ENCODE data around the gene SCRT2. TPM values are rescaled to one million over a fixed set of nuclear protein-coding genes. Genes with fewer than 3 reads are reported as not detected.

The SCRT2 gene
- total and polyA plus RNA-seq, 2 of the 8 experiments (the other 6 are each of a cell fraction or from before 2014, with no cell fraction given), result 0.12 to 0.34 TPM

GRCh38 chr20:658731-659291, 16.8 kb downstream of the SCRT2 start:
- peak overlapping the region; percentile 44 for H4K5ac ChIP-seq (ENCODE audit: insufficient read length, low read depth, low read length)
- H3K4me2 ChIP-seq (ENCODE audit: insufficient read depth in 1 of 2, low read depth in 2 of 2, low read length in 2 of 2), result peak overlapping the region; percentile 50 to 66
- H2AK5ac ChIP-seq (ENCODE audit: low read depth, low read length), result peak overlapping the region; percentile 98; the same call in 1 of the 2 replicates
- no peaks in the 10 kb centered on the region for H4K20me1 ChIP-seq (replicated peaks in 1 of 2; ENCODE audit: control insufficient read depth in 1 of 2, insufficient read depth in 2 of 2, low read length in 2 of 2)
- no peak overlapping the region for H2BK15ac ChIP-seq (ENCODE audit: low read length)
- ChIA-PET POLR2A (ENCODE audit: partially characterized antibody) (interaction anchor here (0.8 to 1.5 kb wide), 3 partner anchors 8 to 132 kb away, joined by 3 to 6 read pairs (median 3); no protein-coding TSS in a partner anchor), CTCF (ENCODE audit: partially characterized antibody) (interaction anchor here (0.8 to 1.2 kb wide), 3 partner anchors 8 to 11 kb away, joined by 3 to 9 read pairs (median 3); no protein-coding TSS in a partner anchor)
- H3K9ac ChIP-seq (replicated peaks in 1 of 4; ENCODE audit: extremely low read depth in 1 of 4, low read depth in 3 of 4, low read length in 3 of 4), result no peak overlapping the region
- FAIRE-seq (peak; percentile 77), DNase-seq (ENCODE audit: low read depth in 1 of 2, low spot score in 2 of 2) (no peak)
- peak overlapping the region; percentile 84 for H2BK5ac ChIP-seq (ENCODE audit: low read depth, low read length)
- peaks cover 23 to 39% (median 32%) of the 10 kb centered on the region in 4 experiments for H3K4me1 ChIP-seq (replicated peaks in 1 of 4; ENCODE audit: control insufficient read depth in 3 of 4, insufficient read depth in 4 of 4, low read length in 3 of 4)
- H3K23me2 ChIP-seq (ENCODE audit: low read depth, low read length), result 0 out of 2 replicates have a peak, but pooled peaks cover 2% of the 10 kb centered on the region
- no peaks in the 10 kb centered on the region for H3K9me3 ChIP-seq (ENCODE audit: insufficient read depth in 2 of 2, low read depth in 1 of 2, low read length in 1 of 2)
- H3K27ac ChIP-seq (ENCODE audit: low read depth, low read length), result peak overlapping the region; percentile 41; the same call in 1 of the 2 replicates
- peaks cover 2 to 26% (median 16%) of the 10 kb centered on the region in 4 experiments for H3K27me3 ChIP-seq (replicated peaks in 1 of 4; ENCODE audit: control insufficient read depth in 3 of 4, extremely low read depth in 1 of 4, insufficient read depth in 3 of 4, low read length in 3 of 4)
- H3K14ac ChIP-seq (ENCODE audit: insufficient read length), result no peak overlapping the region
- H3K18ac ChIP-seq (ENCODE audit: extremely low read depth, low read length), result peak overlapping the region; percentile 84
- H2BK120ac ChIP-seq (replicated peaks; ENCODE audit: low read depth, low read length), result peak overlapping the region; percentile 86
- no peaks in the 10 kb centered on the region for H3K79me2 ChIP-seq (ENCODE audit: control insufficient read depth in 1 of 2, insufficient read depth in 2 of 2, low read length in 2 of 2)
- peak overlapping the region; percentile 98; the same call in 1 of the 2 replicates for H2BK20ac ChIP-seq (ENCODE audit: low read length)
- peak overlapping the region; percentile 89 for H4K91ac ChIP-seq (replicated peaks; ENCODE audit: insufficient read length, low read length)
- H4K8ac ChIP-seq (ENCODE audit: extremely low read depth, insufficient read depth, low read length), result no peak overlapping the region
- no peaks in the 10 kb centered on the region for H3K36me3 ChIP-seq (ENCODE audit: control insufficient read depth in 2 of 4, insufficient read depth in 4 of 4, low read length in 3 of 4)
- H3K4ac ChIP-seq (replicated peaks; ENCODE audit: insufficient read length, low read depth, low read length), result peak overlapping the region; percentile 29
- peak overlapping the region in 1 of 4 experiments; percentile 29; a peak in 1 of 8 replicates for H3K4me3 ChIP-seq (ENCODE audit: extremely low read depth in 1 of 4, insufficient read depth in 2 of 4, low read depth in 3 of 4, low read length in 4 of 4)
- H3K56ac ChIP-seq (replicated peaks; ENCODE audit: insufficient read length, low read depth, low read length), result no peak overlapping the region
- no peaks in the 10 kb centered on the region for H3K79me1 ChIP-seq (ENCODE audit: low read depth, low read length)
- peak overlapping the region; percentile 22; the same call in 1 of the 2 replicates for H2AFZ ChIP-seq (ENCODE audit: low read length)
- 13% methylated on average over 5 of the region's 5 CpGs; no CpG with 5 or more reads in 1 of the 2 experiments for WGBS, 2 experiments (ENCODE audit: extremely low coverage in 1 of 2, insufficient coverage in 1 of 2, insufficient read length in 1 of 2, insufficient replicate concordance in 2 of 2, low coverage in 1 of 2, low lambda C conversion rate in 2 of 2, missing lambda C conversion rate in 1 of 2)
- H3K23ac ChIP-seq (ENCODE audit: insufficient read length), result no peak overlapping the region
- peak overlapping the region; percentile 96 for H2BK12ac ChIP-seq (ENCODE audit: low read depth, low read length)
- TF ChIP-seq CEBPB (IDR thresholded peaks at IDR 0.05; ENCODE audit: low read depth, low read length), result no peak
- no peak for TF ChIP-seq SRF (IDR thresholded peaks at IDR 0.05; ENCODE audit: low read depth, low read length)
- TF ChIP-seq MAX (IDR thresholded peaks at IDR 0.05), result no peak
- peak; percentile 8; the same call in 1 of the 2 replicates for TF ChIP-seq E2F6 (IDR thresholded peaks at IDR 0.05)
- peak; percentile 81; the same call in 1 of the 2 replicates for TF ChIP-seq RBBP5 (IDR thresholded peaks at IDR 0.05; ENCODE audit: borderline replicate concordance, low read depth, low read length)
- TF ChIP-seq JUN (IDR thresholded peaks at IDR 0.05; ENCODE audit: low read depth, low read length), result no peak
- no peak for TF ChIP-seq NANOG (IDR thresholded peaks at IDR 0.05; ENCODE audit: insufficient read depth, low read depth, low read length, poor library complexity, severe bottlenecking)
- peak; percentile 97 for TF ChIP-seq TEAD4 (IDR thresholded peaks at IDR 0.05; ENCODE audit: low read depth, low read length)
- TF ChIP-seq USF2 (IDR thresholded peaks at IDR 0.05; ENCODE audit: low read length), result peak; percentile 68
- TF ChIP-seq HDAC6 (IDR thresholded peaks at IDR 0.05; ENCODE audit: low read depth, low read length), result no peak
